Subcutaneous adipose tissue (tissue), 4 donors: ENCODE measurements around the gene TEX26. TPM values are rescaled to one million over a fixed set of nuclear protein-coding genes. Genes with fewer than 3 reads are reported as not detected.

ENCODE experiments used
- CTCF ChIP-seq: fragments of 450-650 bp; IDR thresholded peaks from one replicate; pipeline ENCODE4 v1.5.1; 2016; ENCODE audit warnings: low read depth, mild to moderate bottlenecking, control low read depth, antibody characterized with exemption, moderate library complexity
- total RNA-seq, 4 donors: library from RNA; depleted of rRNA; stranded (reverse); fragments of >200 nt; gene quantifications; one replicate each; pipeline ENCODE4 v1.1.0, GENCODE V29; 2016

Gene TEX26
- total RNA-seq, 4 donors from 2014 or later, result 0.51 TPM; not detected in 3

- no peak for TF ChIP-seq CTCF
Measured at GRCh38 chr13:30933354-30933670, 856 bp downstream of the TEX26 start.

- TF ChIP-seq CTCF, result no peak
Measured at GRCh38 chr13:30934381-30934780, 1.9 kb downstream of the TEX26 start.

GRCh38 chr13:30934803-30935202 lies 2.3 kb downstream of the TEX26 start:
- TF ChIP-seq CTCF, result no peak

- no peak for TF ChIP-seq CTCF
Measured at GRCh38 chr13:30936971-30937370, 4.5 kb downstream of the TEX26 start.

GRCh38 chr13:30943881-30944280 lies 11.4 kb downstream of the TEX26 start:
- TF ChIP-seq CTCF, result no peak

- TF ChIP-seq CTCF, result no peak
Measured at GRCh38 chr13:30957258-30957943, 24.9 kb downstream of the TEX26 start.

- no peak for TF ChIP-seq CTCF
Measured at GRCh38 chr13:30959678-30960077, 27.2 kb downstream of the TEX26 start.
